Activated naive CD4-positive, alpha-beta T cell treated with anti-CD3 and anti-CD28 coated beads, Interleukin-2, amount 50 U/mL, for 24 hours (primary cell): ENCODE results near the gene ASAP3.

Experiments
- H3K27ac Mint-ChIP-seq: one replicate; pipeline ENCODE4 v1.8.0; 2021; ENCODE audit warnings: mild to moderate bottlenecking, mixed read lengths
- H3K27me3 Mint-ChIP-seq: one replicate; pipeline ENCODE4 v1.8.0; 2021; ENCODE audit warnings: mixed read lengths
- H3K36me3 Mint-ChIP-seq: one replicate; pipeline ENCODE4 v1.8.0; 2021; ENCODE audit warnings: mixed read lengths
- H3K4me1 Mint-ChIP-seq: one replicate; pipeline ENCODE4 v1.8.0; 2021; ENCODE audit warnings: mixed read lengths
- H3K4me3 Mint-ChIP-seq: one replicate; pipeline ENCODE4 v1.8.0; 2021; ENCODE audit warnings: mild to moderate bottlenecking, mixed read lengths
- H3K9me3 Mint-ChIP-seq: one replicate; pipeline ENCODE4 v1.8.0; 2021; ENCODE audit warnings: mixed read lengths

ASAP3 gene

DNA sequence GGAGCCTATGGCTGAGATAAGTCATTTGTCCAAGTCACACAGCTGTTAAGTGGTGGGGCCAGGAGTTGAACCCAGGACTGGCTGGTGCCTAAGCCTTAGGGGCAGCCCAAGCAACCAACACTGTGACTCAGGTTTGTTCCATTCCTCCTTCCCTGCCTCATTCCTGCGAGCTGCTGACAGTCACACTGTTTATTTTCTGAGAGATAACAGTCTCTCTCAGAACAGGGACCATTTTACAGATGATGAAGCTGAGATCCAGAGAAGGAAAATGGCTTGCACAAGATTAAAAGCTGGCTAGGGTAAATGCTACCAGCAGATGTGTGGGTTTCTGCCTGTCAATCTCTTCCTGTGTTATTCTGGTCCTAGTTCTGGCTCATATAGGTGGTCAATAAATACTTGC, 35.1 kb downstream of the ASAP3 start:
- Mint-ChIP-seq H3K27ac (no peak overlapping the region), H3K4me3 (no peak overlapping the region), H3K27me3 (no peaks in the 10 kb centered on the region), H3K4me1 (peaks cover 13% of the 10 kb centered on the region), H3K9me3 (no peaks in the 10 kb centered on the region), H3K36me3 (no peaks in the 10 kb centered on the region)

GRCh38 chr1:23446661-23447310, 37.2 kb downstream of the ASAP3 start:
- Mint-ChIP-seq H3K9me3 (no peaks in the 10 kb centered on the region), H3K27ac (no peak overlapping the region), H3K4me3 (no peak overlapping the region), H3K4me1 (peaks cover 5% of the 10 kb centered on the region), H3K36me3 (no peaks in the 10 kb centered on the region), H3K27me3 (no peaks in the 10 kb centered on the region)

GRCh38 chr1:23444596-23445390, 39.2 kb downstream of the ASAP3 start:
- Mint-ChIP-seq H3K4me3 (no peak overlapping the region), H3K27me3 (no peaks in the 10 kb centered on the region), H3K4me1 (no peaks in the 10 kb centered on the region), H3K9me3 (no peaks in the 10 kb centered on the region), H3K27ac (no peak overlapping the region), H3K36me3 (no peaks in the 10 kb centered on the region)

DNA sequence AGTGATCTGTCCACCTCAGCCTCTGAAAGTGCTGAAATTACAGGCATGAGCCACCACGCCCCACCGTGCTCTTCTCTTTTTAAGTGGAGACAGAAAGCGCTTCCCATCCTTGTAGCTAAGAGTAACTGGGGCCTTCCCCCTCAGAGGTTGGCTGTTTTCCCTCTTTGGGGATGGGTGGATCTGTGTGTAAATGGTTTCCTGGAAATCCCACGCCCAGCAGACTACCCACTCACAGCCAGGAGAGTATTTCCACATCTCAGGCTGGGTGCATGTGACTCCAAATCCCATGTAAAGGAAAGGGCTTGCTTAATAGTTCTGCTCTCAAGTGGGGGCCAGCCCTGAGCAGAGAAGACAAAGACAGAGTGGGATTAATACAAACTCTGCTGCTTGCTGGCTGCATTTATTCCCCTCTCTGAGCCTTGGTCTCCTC, 39.9 kb downstream of the ASAP3 start:
- H3K4me3 Mint-ChIP-seq = no peak overlapping the region
- no peaks in the 10 kb centered on the region for H3K9me3 Mint-ChIP-seq
- H3K36me3 Mint-ChIP-seq = no peaks in the 10 kb centered on the region
- no peaks in the 10 kb centered on the region for H3K27me3 Mint-ChIP-seq
- H3K4me1 Mint-ChIP-seq = no peaks in the 10 kb centered on the region
- H3K27ac Mint-ChIP-seq = no peak overlapping the region

DNA sequence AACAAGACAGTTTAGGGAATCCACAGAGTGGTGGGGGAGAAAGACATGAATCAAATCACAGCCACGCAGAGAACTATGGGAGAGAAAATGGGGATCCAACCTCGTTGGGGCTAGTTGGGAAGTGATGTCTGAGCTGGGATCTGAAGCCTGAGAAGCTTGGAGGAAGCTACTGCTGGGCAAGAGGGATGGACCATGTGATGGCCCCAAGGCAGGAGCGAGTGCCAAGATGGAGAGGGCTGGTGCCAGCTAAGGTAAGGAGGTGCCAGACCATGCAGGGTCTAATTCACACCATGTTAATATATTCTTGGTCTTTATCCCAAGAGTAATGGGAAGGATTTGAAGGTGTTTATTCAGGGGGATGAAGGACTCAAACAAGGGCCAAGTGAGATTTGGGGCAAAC, 41.2 kb downstream of the ASAP3 start:
- Mint-ChIP-seq H3K9me3 (no peaks in the 10 kb centered on the region), H3K27me3 (no peaks in the 10 kb centered on the region), H3K4me1 (peaks cover 4% of the 10 kb centered on the region), H3K4me3 (no peak overlapping the region), H3K36me3 (no peaks in the 10 kb centered on the region), H3K27ac (peak overlapping the region; percentile 6)

GRCh38 chr1:23441446-23442148, 42.4 kb downstream of the ASAP3 start:
- no peak overlapping the region for H3K4me3 Mint-ChIP-seq
- no peaks in the 10 kb centered on the region for H3K36me3 Mint-ChIP-seq
- H3K27me3 Mint-ChIP-seq = no peaks in the 10 kb centered on the region
- H3K27ac Mint-ChIP-seq = no peak overlapping the region
- H3K4me1 Mint-ChIP-seq = peaks cover 5% of the 10 kb centered on the region
- H3K9me3 Mint-ChIP-seq = no peaks in the 10 kb centered on the region

DNA sequence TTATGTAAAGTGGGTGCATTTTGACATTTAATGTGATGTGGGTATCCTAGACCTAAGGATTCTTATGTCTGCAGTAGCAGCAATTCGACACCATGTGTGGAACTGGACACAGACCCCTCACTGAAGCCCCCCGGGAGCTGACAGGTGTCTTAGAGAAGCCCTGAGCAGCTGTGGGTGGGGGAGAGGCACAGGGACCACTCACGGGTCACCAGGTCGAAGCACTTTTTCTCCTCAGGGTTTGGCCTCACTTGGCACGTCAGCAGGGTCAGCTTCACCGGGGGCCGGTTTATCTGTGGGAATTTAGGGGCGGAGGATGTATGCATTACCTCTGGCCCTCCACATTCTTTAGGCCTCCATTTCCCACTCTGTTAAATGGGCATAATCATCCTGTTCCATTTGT, 45.4 kb downstream of the ASAP3 start:
- Mint-ChIP-seq H3K27me3 (no peaks in the 10 kb centered on the region), H3K9me3 (no peaks in the 10 kb centered on the region), H3K27ac (no peak overlapping the region), H3K36me3 (no peaks in the 10 kb centered on the region), H3K4me1 (peaks cover 5% of the 10 kb centered on the region), H3K4me3 (no peak overlapping the region)

GRCh38 chr1:23437355-23437664, 46.7 kb downstream of the ASAP3 start:
- Mint-ChIP-seq H3K27me3 (no peaks in the 10 kb centered on the region), H3K4me1 (peaks cover 5% of the 10 kb centered on the region), H3K4me3 (no peak overlapping the region), H3K27ac (no peak overlapping the region), H3K36me3 (no peaks in the 10 kb centered on the region), H3K9me3 (no peaks in the 10 kb centered on the region)

- no peak overlapping the region for H3K4me3 Mint-ChIP-seq
- peaks cover 5% of the 10 kb centered on the region for H3K4me1 Mint-ChIP-seq
- no peaks in the 10 kb centered on the region for H3K9me3 Mint-ChIP-seq
- no peaks in the 10 kb centered on the region for H3K27me3 Mint-ChIP-seq
- no peaks in the 10 kb centered on the region for H3K36me3 Mint-ChIP-seq
- H3K27ac Mint-ChIP-seq = no peak overlapping the region
These were observed 47.2 kb downstream of the ASAP3 start for GRCh38 chr1:23436520-23437354.

GRCh38 chr1:23434260-23434775, 49.7 kb downstream of the ASAP3 start:
- Mint-ChIP-seq H3K9me3 (no peaks in the 10 kb centered on the region), H3K4me1 (peaks cover 5% of the 10 kb centered on the region), H3K36me3 (no peaks in the 10 kb centered on the region), H3K4me3 (no peak overlapping the region), H3K27ac (peak overlapping the region; percentile 43), H3K27me3 (no peaks in the 10 kb centered on the region)

- H3K27ac Mint-ChIP-seq = no peak overlapping the region
- no peaks in the 10 kb centered on the region for H3K36me3 Mint-ChIP-seq
- H3K4me3 Mint-ChIP-seq = no peak overlapping the region
- H3K27me3 Mint-ChIP-seq = no peaks in the 10 kb centered on the region
- no peaks in the 10 kb centered on the region for H3K9me3 Mint-ChIP-seq
- peaks cover 5% of the 10 kb centered on the region for H3K4me1 Mint-ChIP-seq
These were observed 50.9 kb downstream of the ASAP3 start for GRCh38 chr1:23433122-23433521.

DNA sequence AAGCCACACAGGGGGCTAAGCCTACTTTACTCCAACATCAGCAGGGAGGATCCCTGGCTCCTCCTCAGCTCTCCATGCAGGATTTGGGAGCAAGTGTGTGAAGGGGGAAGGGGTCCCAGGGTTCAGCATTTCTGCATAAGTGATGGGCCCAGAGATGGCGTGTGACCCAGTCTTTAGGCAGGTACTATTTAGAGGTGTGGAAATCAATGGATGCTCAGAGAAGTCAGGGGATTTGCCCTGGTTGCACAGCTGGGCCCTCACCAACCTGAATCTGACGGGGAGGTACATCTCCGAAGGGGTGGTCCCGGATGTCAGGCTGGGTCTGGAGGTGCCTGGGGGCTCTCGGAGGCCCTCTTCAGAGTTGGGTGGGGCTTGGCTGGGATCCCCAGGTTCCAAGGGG, 52.5 kb downstream of the ASAP3 start:
- Mint-ChIP-seq H3K27me3 (no peaks in the 10 kb centered on the region), H3K36me3 (no peaks in the 10 kb centered on the region), H3K4me1 (no peaks in the 10 kb centered on the region), H3K27ac (no peak overlapping the region), H3K9me3 (no peaks in the 10 kb centered on the region), H3K4me3 (no peak overlapping the region)

DNA sequence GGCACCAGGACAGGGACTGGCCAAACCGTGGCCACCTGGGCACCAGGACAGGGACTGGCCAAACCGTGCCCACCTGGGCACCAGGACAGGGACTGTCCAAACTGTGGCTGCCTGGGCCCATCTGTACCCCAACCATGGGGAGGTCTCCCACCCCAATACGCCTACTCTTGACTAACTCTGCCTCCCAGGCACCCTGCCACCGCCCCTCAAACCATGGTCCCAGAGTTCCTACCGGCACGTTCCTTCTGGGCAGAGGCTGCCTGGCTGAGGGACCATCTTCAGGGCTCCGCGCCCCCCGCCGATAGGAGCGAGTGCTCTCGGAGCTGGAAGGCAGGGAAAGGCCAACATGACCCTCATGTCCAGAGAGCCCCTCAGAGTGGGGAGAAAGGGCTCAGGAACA, 53.2 kb downstream of the ASAP3 start:
- Mint-ChIP-seq H3K9me3 (no peaks in the 10 kb centered on the region), H3K27me3 (no peaks in the 10 kb centered on the region), H3K4me3 (no peak overlapping the region), H3K36me3 (no peaks in the 10 kb centered on the region), H3K27ac (no peak overlapping the region), H3K4me1 (no peaks in the 10 kb centered on the region)

DNA sequence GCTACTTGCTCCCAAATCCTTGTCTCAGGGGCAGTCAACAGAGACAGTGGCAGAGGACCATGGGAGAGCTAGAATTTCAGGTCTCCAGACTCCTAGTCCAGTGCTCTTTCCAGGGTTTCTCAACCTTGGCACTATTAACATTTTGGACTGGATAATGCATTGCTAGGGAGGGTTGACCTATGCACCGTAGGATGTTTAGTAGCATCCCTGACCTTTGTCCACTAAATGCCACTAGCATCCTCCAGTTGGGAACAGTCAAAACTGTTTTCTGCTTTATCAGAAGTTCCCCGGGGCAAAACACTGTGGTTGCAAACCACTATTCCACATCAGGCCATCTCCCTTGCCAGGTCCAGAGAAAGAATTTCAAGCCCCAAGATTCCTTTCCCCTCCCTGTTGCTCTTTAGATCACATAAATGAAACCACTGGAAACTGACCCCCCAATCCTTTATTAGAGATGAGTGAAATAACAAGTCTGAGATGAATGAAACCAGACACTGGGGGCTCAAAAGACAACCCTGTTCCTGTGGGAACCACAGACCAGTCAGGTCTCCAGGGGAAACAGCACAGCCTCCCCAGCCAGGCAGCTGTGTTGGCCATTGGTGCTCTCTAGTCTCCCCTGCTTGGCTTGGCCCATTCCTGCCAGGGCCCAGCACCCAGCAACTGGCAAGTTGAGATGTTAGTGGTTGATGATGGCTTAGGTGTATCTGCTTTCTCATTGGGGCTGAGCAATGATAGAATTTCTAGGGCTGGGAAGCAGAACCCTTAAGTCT, 55.7 kb downstream of the ASAP3 start:
- H3K4me3 Mint-ChIP-seq = no peak overlapping the region
- H3K4me1 Mint-ChIP-seq = peaks cover 6% of the 10 kb centered on the region
- H3K36me3 Mint-ChIP-seq = no peaks in the 10 kb centered on the region
- H3K9me3 Mint-ChIP-seq = no peaks in the 10 kb centered on the region
- no peaks in the 10 kb centered on the region for H3K27me3 Mint-ChIP-seq
- H3K27ac Mint-ChIP-seq = no peak overlapping the region

GRCh38 chr1:23427550-23427949, 56.4 kb downstream of the ASAP3 start:
- no peaks in the 10 kb centered on the region for H3K27me3 Mint-ChIP-seq
- no peak overlapping the region for H3K4me3 Mint-ChIP-seq
- peaks cover 14% of the 10 kb centered on the region for H3K4me1 Mint-ChIP-seq
- no peaks in the 10 kb centered on the region for H3K36me3 Mint-ChIP-seq
- no peak overlapping the region for H3K27ac Mint-ChIP-seq
- H3K9me3 Mint-ChIP-seq = no peaks in the 10 kb centered on the region
